Left lobe of liver (tissue), 2 donors: ENCODE results near the gene SH3BP2. TPM values are rescaled to one million over a fixed set of nuclear protein-coding genes. Genes with fewer than 3 reads are reported as not detected.

ENCODE experiments used
- ATAC-seq: fragments of 200-7000 bp; cut with Tn5 transposase; one replicate; pipeline ENCODE4 v1.9.1; 2020; ENCODE audit warnings: mild to moderate bottlenecking, moderate library complexity
- DNase-seq: peaks from one replicate; pipeline ENCODE4 v3.0.0-alpha.2; 2020; ENCODE audit warnings: low spot score
- total RNA-seq: library from RNA; stranded (reverse); gene quantifications from one replicate; pipeline ENCODE4 v1.2.1, GENCODE V29; 2021
- donor health status: DM: no; HTN: no; CAD: no; lungs with moderate emphysema.
- donor health status: DM: no; HTN: yes; CAD: no.

The SH3BP2 gene
- total RNA-seq, 1 donor from 2014 or later: 59.8 TPM

DNA sequence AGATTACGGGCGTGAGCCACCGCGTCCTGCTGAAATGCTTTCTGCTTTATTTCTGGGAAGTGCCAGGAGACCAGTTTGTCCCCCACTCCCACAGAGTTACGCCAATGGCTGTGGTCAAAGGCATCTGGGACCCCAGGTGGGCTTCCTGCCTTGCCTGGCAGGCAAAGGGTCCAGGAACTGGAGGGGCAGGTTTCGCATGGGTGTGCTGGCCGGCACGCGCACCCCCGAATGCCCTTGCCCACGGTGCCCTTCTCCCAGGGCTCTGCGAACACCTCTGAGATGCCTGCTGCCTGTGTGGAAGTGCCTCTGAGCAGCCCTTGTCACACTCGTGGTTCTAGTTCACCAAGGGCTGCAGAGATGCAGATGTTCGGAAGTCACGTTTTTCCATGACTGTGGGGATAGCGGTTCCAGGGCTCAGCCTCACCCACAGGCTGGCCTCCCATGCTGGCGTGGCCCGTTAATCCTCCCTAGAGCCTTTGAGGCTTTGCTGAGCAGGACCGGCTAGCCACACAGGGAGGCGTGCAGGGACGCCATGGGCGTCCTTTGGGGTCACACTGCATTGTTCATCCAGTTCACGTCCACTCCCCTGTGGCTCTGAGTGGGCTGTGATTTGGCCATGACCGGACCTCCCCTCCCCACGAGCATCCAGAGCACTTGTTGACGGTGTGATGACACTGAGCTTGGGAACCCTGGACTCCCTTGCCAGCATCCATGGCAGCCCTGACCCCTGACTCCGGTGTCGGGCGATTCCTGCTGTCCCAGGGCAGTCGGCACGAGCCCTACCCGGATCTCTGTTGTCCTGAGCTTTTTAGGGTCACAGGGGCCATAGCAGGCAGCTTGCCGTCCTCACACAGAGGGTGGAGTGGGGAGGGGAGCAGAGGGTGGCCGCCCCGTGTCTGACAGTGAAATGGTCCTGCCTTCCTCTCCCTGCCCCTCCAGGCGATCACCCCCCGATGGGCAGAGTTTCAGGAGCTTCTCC lies 38.0 kb downstream of the SH3BP2 start:
- ATAC-seq (no peak), DNase-seq (peak; percentile 43)

DNA sequence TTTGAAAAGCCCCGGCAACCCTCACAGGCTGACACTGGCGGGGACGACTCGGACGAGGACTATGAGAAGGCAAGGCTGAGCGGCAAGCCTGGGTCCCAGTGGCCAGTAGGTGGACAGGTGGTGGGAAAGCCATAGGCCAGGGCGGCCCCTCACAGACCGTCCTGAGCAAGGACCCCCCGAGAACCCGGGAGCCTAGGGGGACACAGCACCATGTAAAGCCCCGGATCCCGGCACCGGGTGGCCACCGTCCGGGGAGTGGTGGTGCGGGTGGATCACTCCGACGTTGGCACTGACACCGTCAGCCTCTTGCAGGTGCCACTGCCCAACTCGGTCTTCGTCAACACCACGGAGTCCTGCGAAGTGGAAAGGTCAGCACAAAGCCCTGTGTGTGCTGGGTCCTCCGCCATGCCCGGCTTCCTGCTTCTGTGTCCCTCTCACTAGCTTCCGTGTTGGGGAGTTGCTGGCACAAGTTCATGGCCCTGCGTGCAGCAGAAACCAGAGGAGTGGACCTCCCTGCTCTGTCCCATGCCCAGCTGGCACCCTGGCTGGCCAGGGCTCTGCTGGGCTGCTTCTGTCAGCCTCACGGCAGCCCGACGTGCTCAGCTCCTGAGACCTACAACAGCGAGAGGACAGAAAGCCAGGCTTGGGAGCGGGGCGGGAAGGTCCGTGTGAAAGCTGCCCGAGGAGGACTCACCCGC lies 38.9 kb downstream of the SH3BP2 start:
- ATAC-seq: no peak
- DNase-seq: peak; percentile 46

DNA sequence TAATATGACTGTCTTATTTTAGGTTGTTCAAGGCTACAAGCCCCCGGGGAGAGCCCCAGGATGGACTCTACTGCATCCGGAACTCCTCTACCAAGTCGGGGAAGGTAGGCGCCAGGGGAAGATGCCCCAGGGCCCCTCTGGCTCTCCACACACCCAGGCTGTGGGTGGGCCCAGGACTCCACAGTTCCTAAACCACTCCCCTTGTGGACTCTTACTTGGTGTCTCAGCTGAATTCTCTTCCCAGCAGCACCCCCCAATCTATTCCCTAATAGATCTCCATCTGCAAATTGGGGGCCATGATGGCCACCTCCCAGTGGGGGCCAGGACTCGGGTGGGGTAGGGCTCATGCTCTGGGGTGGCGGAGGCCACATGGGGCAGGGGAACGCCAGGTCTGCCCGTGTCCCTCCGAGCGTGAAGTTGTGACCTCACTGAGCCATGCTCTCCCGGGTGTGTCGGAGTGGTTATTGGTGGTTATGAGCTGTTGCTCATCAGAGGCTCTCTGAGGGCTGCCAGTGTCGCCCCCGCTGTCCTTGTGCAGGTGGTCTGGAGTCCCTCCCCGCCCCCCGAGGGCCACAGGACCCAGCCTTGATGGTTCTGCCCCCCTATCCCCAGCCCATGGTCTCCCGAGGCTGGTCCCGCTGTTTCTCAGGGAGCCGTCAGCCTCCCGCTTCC lies 39.6 kb downstream of the SH3BP2 start:
- no peak for ATAC-seq
- peak; percentile 42 for DNase-seq

DNA sequence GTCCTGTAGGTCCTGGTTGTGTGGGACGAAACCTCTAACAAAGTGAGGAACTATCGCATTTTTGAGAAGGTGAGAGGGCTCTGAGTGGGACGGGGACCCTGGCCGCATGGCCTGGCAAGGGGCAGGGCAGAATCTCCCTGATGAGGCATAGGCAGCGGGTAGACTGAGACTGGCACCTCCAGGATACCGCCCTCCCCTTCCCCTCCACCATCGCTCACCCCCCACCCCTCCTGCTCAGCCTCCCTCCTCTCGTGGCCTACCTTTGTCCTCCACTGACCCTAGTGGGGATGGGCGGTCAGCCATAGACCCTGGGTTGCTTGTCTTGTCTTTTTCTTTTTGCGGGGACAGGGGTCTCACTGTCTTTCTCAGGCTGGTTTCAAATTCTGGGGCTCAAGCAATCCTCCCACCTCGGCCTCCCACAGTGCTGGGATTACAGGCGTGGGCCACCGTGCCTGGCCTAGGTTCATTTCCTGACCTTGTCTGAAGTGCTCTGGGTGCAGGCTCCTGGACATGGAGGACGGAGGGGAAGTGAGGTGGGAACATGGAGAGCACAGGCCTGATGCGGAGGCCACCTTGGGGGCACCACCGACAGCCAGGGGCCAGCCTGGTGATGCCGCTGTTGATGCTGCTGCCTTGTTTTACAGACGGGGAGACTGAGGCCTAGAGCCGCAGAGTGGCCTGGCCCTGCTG lies 40.2 kb downstream of the SH3BP2 start:
- ATAC-seq: no peak
- DNase-seq: peak; percentile 38

DNA sequence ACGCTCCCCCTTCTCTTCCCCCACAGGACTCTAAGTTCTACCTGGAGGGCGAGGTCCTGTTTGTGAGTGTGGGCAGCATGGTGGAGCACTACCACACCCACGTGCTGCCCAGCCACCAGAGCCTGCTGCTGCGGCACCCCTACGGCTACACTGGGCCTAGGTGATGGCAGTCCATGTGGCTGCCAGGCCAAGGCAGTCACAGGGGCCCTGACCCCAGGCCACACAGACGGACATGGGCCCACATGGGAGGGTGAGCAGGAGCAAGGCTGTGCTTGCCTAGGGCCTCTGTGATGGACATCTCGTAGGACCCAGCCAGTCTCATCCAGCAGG lies 40.8 kb downstream of the SH3BP2 start:
- DNase-seq (peak; percentile 44), ATAC-seq (no peak)

DNA sequence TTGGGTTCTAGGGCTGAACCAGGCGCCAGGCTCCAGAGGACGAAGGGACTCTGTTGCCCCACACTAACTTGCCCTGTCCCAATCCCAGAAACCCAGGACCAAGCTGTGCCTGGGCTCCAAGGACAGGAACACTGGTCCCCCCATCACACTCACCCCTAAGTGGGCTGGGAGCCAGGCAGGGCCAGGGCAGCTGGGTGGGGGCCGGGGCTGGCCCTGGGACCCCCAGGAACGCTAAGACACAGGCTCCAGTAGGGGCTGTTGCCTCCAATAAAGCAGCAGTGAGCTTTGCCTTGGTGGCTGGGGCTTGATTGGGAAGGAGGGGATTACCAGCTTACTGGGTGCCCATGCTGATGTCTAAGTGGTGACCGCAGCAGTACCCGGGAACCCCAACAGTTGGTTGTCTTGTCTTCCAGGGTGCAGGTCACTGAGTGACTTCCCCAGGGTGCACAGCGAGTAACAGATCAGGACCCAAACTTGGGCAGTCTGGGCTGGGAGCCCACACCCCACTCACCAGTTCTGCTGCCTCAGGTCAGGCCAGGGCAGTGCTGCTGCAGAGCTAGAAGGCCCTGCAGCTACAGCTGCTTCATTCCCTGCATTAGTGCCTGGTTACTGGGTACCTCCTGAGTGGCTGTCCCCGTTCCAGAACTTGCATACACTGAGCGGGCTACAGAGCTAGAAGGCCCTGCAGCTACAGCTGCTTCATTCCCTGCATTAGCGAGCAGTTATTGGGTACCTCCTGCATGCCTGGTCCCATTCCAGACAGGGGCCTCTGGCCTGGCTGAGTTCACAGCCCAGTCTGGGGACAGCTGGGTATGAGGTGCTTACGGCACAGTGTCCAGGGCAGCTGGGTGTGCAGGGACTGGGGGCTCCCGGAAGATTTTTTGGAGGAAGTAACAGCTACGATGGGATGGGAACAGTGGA lies 41.4 kb downstream of the SH3BP2 start:
- DNase-seq: peak; percentile 44
- ATAC-seq: peak; percentile 10

DNA sequence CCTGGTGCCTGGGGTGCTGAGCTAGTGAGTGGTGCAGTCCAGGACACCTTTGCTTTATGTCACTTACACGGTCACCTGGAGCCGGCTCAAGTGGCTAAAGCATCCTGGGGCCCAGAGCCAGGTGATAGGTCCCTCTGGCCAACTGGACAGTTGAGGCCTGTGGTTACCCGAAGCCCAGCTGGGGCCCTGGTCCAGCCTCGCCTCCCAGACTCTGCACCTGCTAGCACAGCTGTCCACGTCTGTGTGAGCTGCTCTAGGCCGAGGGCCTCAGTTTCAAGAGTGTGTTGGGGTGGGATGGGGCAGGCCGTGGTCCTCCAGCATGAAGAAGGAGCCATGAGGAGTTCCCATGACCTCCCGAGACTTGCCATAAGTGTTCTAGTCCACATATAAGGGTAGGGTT lies 43.1 kb downstream of the SH3BP2 start:
- ATAC-seq (peak; percentile 5), DNase-seq (peak; percentile 47)

DNA sequence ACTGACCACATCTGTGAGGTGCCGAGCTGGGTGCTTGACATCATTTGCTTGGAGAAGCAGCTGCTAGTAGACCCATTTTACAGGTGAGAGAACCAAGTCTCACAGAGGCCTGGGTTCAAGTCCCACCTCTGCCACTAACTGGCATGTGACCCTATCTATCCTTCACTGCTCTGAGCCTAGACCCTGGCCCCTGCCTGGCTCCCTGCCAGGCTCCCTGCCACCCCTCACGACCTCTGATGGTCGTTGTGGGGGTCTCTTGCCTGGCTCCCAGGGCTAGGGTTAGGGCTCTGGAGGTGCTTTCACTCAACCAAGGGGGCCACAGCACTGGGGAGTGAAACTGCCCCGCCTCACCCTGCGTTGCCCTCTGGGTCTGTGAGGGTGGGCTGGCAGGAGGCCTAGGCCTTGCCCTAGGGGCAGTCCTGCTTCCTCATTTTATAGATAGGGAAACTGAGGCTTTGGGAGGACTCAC lies 43.5 kb downstream of the SH3BP2 start:
- peak; percentile 52 for DNase-seq
- peak; percentile 3 for ATAC-seq

DNA sequence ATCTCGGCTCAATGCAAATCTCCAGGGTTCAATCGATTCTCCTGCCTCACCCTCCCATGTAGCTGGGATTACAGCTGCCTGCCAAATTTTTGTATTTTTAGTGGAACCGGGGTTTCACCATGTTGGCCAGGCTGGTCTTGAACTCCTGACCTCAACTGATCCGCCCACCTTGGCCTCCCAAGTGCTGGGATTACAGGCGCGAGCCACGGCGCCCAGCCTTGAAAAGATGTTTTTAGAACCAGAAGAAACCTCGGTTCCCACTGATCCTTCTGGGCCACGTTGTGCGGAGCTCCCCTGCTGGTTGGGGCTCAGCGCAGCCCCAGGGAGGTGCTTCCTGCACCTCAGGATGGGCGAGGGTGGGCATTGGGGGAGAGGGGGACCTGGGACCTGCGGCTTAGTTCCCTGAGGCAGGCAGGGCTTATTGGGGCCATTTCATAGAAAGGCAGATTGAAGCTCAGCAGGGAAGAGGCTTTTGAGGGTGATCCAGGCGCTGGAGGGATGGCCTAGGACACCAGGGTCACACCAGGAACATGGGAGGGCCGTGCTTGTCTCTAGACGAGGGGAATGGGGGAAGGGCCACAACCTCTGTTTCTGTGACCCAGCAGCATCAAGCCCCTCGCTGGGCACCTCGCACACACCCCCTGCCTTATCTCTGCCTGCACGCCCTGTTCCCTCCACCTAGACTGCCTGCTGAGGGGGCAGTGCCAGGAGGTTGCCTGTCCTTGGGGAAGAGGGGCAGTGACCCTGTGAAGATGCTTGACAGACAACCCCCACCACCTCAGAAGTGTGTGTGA lies 44.4 kb downstream of the SH3BP2 start:
- peak; percentile 70 for ATAC-seq
- DNase-seq: peak; percentile 66

DNA sequence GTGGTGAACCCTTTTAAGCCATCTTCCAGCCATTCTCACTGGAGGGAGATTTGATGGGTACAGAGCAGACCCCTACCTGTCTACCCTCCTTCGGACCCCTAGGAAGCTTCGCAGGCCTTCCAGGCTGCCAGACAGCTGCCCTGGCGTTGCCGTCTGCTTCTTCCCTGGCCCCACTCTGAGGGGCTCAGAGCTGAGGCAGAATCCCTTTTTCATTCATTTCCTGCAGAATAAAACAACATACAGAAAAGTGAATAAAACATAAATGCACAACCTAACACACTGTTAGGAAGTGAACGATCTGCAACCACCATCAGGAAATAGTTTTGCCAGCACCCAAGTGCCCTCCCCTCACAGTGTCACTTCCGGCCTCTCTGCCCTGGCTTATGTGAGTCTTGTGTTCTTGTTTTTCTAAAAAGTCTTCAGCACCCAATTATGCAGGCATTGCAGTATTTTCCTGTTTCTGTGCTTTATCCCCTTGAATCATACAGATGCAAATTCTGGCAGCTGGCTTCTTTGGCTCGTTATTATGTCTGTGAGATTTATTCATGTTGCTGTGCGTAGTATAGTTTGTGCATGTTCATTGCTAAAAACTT lies 45.1 kb downstream of the SH3BP2 start:
- DNase-seq (peak; percentile 44), ATAC-seq (no peak)

DNA sequence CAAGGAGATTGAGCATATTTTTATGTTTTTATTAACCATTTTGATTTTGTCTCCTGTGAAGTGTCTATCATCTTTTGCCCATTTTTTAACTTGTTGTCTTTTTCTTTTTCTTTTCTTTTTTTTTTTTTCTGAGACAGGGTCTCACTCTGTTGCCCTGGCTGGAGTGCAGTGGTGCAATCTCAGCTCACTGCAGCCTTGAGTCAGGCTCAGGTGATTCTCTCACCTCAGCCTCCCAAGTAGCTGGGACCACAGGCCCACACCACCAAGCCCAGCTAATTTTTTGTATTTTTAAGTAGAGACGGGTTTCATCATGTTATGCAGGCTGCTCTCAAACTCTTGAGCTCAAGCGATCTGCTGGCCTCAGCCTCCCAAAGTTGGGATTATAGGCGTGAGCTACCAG lies 46.2 kb downstream of the SH3BP2 start:
- DNase-seq (no peak), ATAC-seq (no peak)

DNA sequence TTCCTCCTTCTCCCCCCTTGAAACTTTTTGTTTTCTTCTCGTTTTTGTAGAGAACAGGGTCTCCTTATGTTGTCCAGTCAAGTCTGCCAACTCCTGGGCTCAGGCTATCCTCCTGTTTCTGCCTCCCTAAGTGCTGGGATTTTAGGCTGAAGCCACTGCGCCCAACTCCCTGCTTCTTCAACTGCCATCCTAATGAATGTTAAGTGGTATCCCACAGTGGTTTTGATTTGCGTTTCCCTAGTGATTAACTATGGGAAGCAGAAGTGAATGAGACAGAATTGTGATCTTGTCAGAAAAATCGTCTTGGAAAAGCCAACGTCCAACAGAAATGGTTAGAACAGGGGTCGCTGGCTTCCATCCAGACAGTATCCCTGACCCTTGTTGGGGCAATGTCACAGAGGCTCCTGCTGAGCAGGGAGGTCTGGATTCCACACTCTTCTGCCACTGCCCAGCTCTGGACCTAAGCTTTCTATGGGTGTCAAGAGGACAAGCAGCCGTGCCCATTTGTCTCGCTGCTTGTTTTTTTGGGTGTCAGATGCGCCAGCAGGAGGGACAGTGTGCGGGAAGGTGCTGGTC lies 49.9 kb downstream of the SH3BP2 start:
- DNase-seq (no peak), ATAC-seq (peak; percentile 41)

DNA sequence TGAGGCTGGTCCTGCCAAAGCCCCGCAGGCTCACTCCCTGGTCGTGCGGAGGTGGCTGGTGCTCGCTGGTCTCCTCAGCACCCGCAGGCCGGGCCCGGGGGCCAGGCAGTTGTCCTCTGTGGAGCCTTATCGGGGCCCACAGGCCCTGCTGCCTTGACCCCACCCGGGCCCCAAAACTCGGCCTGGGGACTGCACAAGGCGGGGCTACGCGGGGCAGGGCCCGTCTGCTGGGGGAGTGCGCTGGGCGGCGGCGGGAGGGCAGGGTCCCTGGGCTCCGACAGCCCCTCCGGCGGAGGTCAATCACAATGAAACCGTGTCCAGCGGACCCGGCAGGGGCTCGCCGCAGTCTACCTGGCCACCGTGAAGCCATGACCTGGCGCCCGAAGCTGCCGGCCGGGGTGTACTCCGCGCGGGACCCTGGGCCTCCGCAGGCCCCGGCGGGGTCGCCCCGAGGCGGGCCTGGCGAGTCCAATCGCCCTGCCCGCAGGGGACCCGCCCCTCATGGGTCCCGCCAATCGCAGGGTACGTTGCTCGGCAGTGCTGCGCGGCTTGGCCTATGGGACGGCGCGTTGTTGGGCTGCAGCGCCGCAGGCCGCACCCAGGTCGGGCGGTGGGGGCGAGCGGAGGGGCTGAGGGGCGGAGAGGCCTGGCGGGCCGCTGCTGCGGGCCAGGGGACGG lies 50.5 kb downstream of the SH3BP2 start, which contains the start of gene ADD1:
TSS of gene ADD1 (plus strand) at position 582 of the 678 bp plus-strand sequence. CDS start 32,072 bp downstream, outside the sequence.
- ATAC-seq: peak; percentile 95

DNA sequence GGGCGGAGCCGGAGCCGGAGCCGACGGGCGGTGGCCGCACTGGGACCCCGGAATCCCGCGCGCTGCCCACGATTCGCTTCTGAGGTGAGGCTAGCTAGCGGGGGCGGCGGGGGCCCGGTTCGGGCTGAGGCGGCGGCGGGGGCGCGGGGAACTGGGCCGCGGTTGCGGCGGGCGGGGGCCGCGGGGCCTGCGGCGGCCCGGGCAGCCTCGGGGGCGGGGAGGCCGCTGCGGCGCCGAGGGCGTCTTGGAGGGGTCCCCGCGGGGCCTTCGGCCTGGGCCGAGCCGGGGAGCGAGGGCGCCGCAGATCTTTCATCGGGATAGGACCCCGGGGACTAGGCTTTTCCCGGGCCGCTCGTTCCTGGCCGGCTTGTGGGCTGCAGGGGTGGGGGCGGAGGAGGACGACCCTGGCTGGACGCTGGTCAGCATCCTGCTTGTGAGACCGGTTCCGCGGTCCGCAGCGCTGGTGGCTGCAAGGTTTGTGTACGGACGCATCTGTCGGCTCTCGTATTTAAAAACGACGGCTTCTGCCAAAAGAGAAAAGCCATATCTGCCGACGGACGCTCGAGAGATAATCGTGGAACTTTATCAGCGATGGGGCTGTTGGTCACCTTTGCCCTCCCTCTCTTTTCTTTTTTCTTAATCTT lies 51.2 kb downstream of the SH3BP2 start:
- ATAC-seq: peak; percentile 30
- DNase-seq: peak; percentile 62

More for the DNA sequence above, 50.5 kb downstream of the SH3BP2 start, which contains the start of gene ADD1:
- peak; percentile 97 for DNase-seq

DNA sequence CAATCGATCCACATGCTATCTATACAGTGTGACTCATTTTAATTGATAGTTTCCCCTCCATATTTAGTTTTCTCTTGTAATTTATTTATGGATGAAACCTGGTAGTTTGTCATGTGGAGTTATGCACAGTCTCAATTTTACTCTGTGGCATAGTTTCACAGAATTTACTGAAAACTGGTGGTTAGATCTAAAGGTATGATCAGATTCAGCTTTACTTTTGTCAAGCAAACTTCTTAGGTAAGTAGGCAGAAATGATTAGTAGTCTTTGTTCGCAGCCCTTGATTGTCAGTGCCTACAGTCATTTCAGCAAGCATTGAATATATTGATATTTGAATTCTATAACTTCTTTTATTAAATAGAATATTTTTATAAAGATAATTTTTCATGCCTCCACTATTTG lies 53.3 kb downstream of the SH3BP2 start:
- DNase-seq: no peak
- no peak for ATAC-seq

DNA sequence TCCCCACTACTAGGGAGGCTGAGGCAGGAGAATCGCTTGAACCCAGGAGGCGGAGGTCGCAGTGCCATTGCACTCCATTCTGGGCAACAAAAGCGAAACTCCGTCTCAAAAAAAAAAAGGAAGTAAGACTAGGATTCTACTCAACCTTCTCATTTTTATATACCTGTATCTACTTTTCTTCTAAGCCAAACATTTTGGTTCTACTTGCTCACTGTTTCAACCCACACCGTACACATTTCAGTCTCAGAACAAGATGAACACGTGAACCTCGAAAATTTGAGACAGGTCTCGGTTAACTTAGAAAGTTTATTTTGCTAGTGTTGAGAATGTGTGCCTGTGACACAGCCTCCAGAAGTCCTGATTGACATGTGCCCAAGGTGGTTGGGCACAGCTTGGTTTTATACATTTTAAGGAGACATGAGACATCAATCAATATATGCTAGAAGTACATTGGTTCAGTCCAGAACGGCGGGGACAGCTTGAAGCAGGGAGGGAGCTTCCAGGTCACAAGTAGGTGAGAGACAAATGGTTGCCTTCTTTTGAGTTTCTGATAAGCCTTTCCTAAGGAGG lies 54.5 kb downstream of the SH3BP2 start:
- ATAC-seq: no peak
- no peak for DNase-seq

DNA sequence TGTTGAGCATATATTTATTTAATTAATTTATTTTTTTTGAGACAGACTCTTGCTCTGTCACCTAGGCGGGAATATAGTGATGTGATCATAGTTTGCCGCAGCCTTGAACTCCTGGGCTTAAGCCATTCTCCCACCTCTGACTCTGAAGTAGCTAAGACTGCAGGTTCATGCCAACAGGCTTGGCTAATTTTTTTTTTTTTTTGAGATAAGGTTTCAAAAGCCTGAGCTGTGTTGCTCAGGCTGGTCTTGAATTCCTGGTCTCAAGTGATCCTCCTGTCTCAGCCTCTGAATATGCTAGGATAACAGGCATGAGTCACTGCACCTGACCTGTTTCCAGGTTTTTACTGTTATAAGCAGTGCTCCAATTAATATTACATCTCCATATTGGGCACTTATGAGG lies 55.6 kb downstream of the SH3BP2 start:
- ATAC-seq (no peak), DNase-seq (no peak)
